Transverse colon (tissue), 4 donors: ENCODE results near the gene LRRC23.

Source experiments
- CTCF ChIP-seq, 5 experiments: fragments of 200-600 bp in 3 of 5; fragments of 450-650 bp in 2 of 5; sonication (generic) in 3 of 5; IDR thresholded peaks; 1 replicate in 2 of 5; 2 replicates in 3 of 5; pipeline ENCODE4 v1.5.1; 2016 to 2017; ENCODE audit warnings: antibody characterized with exemption in 5 of 5, inconsistent platforms in 3 of 5, mild to moderate bottlenecking in 2 of 5, moderate library complexity in 1 of 5
- POLR2AphosphoS5 ChIP-seq, 3 donors: sonication (generic); formaldehyde crosslinking; IDR thresholded peaks; one replicate each; pipeline ENCODE4 v1.6.1; 2016; ENCODE audit warnings: antibody characterized with exemption in 3 of 3

GRCh38 chr12:6863033-6863432 is 41.6 kb upstream of the LRRC23 start:
- TF ChIP-seq POLR2AphosphoS5 (IDR thresholded peaks at IDR 0.05) (no peak), CTCF (IDR thresholded peaks at IDR 0.05) (no peak)
